Measurements from ENCODE around the gene TFF1.

The TFF1 gene

DNA sequence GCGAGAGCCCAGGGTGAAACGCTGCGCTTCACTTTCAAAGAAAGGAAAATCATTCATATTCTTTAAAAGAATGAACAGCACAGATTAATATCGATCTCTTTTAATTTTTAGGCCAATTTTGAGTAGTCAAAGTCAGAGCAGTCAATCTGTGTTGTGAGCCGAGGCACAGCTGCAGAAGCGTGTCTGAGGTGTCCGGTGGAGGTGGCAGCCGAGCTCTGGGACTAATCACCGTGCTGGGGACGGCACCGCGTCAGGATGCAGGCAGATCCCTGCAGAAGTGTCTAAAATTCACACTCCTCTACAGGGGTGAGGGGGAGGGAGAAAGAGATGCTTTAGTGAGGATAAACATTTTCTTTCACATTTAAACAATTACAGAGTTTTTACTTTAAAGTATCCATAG, 4.1 kb downstream of the TFF1 start:
- no peak overlapping the region for H2BK15ac ChIP-seq (ENCODE audit: low read depth, poor library complexity, severe bottlenecking)
- H3K14ac ChIP-seq (ENCODE audit: low read length in 2 of 2) = no peak overlapping the region
- no peak overlapping the region for H4K91ac ChIP-seq (ENCODE audit: low read length)
- DNase-seq = no peak
- no peak overlapping the region for H2BK12ac ChIP-seq (ENCODE audit: low read length in 2 of 2)
- H2BK120ac ChIP-seq (ENCODE audit: low read depth, low read length) = no peak overlapping the region
- H3K27me3 ChIP-seq (ENCODE audit: control insufficient read depth in 1 of 2, insufficient read depth in 1 of 2, low read length in 2 of 2) = peaks cover 29 to 38% of the 10 kb centered on the region in 2 experiments
- H3K4me2 ChIP-seq (ENCODE audit: low read length, poor library complexity, severe bottlenecking) = no peak overlapping the region
- H3K18ac ChIP-seq (ENCODE audit: low read depth in 1 of 2, low read length in 2 of 2) = no peak overlapping the region
- H2AK5ac ChIP-seq (ENCODE audit: low read length, severe bottlenecking) = no peak overlapping the region
- H3K79me1 ChIP-seq (replicated peaks; ENCODE audit: low read length, poor library complexity, severe bottlenecking) = no peaks in the 10 kb centered on the region
- no peak overlapping the region for H4K8ac ChIP-seq (ENCODE audit: low read length)
- H2AFZ ChIP-seq (ENCODE audit: low read depth, low read length) = no peak overlapping the region
- no peak overlapping the region for H3K9ac ChIP-seq (ENCODE audit: low read length)
- no peak overlapping the region for H3K4ac ChIP-seq (ENCODE audit: low read depth in 1 of 2, low read length in 2 of 2)
- peaks cover 2% of the 10 kb centered on the region for H3K4me1 ChIP-seq (ENCODE audit: control insufficient read depth, insufficient read depth, low read depth, low read length)
- no peak overlapping the region for H3K4me3 ChIP-seq (ENCODE audit: insufficient read depth in 1 of 2, low read depth in 1 of 2, low read length in 2 of 2)
- no peak overlapping the region for H3K27ac ChIP-seq (ENCODE audit: low read length, poor library complexity, severe bottlenecking)
- H3K36me3 ChIP-seq (ENCODE audit: control insufficient read depth in 1 of 2, insufficient read depth in 2 of 2, low read depth in 1 of 2, low read length in 2 of 2) = no peaks in the 10 kb centered on the region
- WGBS = 86% methylated on average over 6 of the region's 12 CpGs
- H3K9me3 ChIP-seq (ENCODE audit: control insufficient read depth, low read length) = peaks cover 8% of the 10 kb centered on the region
- H2BK5ac ChIP-seq (ENCODE audit: low read depth, low read length, poor library complexity, severe bottlenecking) = no peak overlapping the region
- no peak overlapping the region for H3K23ac ChIP-seq (ENCODE audit: low read length in 2 of 2)

DNA sequence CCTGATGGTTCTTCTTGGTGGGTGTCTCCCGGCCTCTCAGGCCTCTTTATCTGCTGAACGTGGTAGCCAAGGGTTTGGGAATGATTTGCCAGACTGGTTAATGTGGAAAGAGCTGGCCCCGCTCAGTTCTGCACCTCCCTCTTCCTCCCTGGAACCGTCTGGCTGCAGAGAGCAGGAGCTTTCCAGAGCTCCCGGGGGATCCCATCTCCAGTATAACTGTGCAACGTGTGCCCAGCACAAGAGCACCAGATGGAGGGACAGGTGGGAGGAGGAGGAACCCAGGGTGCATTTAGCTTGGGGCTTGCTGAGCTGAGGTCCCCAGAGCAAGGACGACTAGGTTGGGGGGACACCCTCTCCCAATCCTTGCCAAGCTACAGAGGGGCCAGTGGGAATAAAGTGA, 5.0 kb downstream of the TFF1 start:
- WGBS = 72% methylated on average over 6 of the region's 7 CpGs
- Histone ChIP-seq H4K91ac (ENCODE audit: low read length) (no peak overlapping the region), H3K27me3 (ENCODE audit: control insufficient read depth in 1 of 2, insufficient read depth in 1 of 2, low read length in 2 of 2) (peaks cover 35 to 37% of the 10 kb centered on the region in 2 experiments), H3K9ac (ENCODE audit: low read length) (no peak overlapping the region), H2BK15ac (ENCODE audit: low read depth, poor library complexity, severe bottlenecking) (no peak overlapping the region), H2BK120ac (ENCODE audit: low read depth, low read length) (no peak overlapping the region), H3K14ac (ENCODE audit: low read length in 2 of 2) (no peak overlapping the region), H3K4ac (ENCODE audit: low read depth in 1 of 2, low read length in 2 of 2) (no peak overlapping the region), H3K9me3 (ENCODE audit: control insufficient read depth, low read length) (peaks cover 8% of the 10 kb centered on the region), H3K79me1 (replicated peaks; ENCODE audit: low read length, poor library complexity, severe bottlenecking) (no peaks in the 10 kb centered on the region), H2AK5ac (ENCODE audit: low read length, severe bottlenecking) (no peak overlapping the region), H3K36me3 (ENCODE audit: control insufficient read depth in 1 of 2, insufficient read depth in 2 of 2, low read depth in 1 of 2, low read length in 2 of 2) (no peaks in the 10 kb centered on the region), H2BK5ac (ENCODE audit: low read depth, low read length, poor library complexity, severe bottlenecking) (no peak overlapping the region), H3K27ac (ENCODE audit: low read length, poor library complexity, severe bottlenecking) (no peak overlapping the region), H3K4me2 (ENCODE audit: low read length, poor library complexity, severe bottlenecking) (no peak overlapping the region), H2AFZ (ENCODE audit: low read depth, low read length) (no peak overlapping the region), H3K4me1 (ENCODE audit: control insufficient read depth, insufficient read depth, low read depth, low read length) (peaks cover 2% of the 10 kb centered on the region), H3K18ac (ENCODE audit: low read depth in 1 of 2, low read length in 2 of 2) (no peak overlapping the region), H3K4me3 (ENCODE audit: insufficient read depth in 1 of 2, low read depth in 1 of 2, low read length in 2 of 2) (no peak overlapping the region), H4K8ac (ENCODE audit: low read length) (no peak overlapping the region), H3K23ac (ENCODE audit: low read length in 2 of 2) (no peak overlapping the region), H2BK12ac (ENCODE audit: low read length in 2 of 2) (no peak overlapping the region)
- DNase-seq = no peak

DNA sequence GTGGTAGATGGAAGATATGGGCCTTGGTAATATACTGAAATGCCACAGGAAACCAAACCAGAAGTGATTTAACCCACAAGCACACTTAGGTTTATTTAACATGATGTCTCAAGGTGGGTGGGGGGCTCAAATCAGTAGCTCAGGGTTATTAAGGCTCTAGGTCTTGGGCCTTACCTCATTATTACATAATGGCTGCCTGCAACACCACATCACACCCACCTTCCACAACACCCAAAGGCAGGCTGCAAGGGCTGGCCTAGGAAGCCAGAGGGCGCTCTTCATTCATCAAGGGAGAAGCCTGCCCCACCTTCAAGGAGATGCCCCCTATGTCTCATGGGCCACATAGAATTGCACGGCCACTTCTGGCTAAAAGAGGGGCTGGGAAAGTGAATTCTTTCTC, 6.0 kb downstream of the TFF1 start:
- Histone ChIP-seq H2AFZ (ENCODE audit: low read depth, low read length) (no peak overlapping the region), H3K9me3 (ENCODE audit: control insufficient read depth, low read length) (peaks cover 8% of the 10 kb centered on the region), H2BK5ac (ENCODE audit: low read depth, low read length, poor library complexity, severe bottlenecking) (no peak overlapping the region), H2BK12ac (ENCODE audit: low read length in 2 of 2) (no peak overlapping the region), H3K4ac (ENCODE audit: low read depth in 1 of 2, low read length in 2 of 2) (no peak overlapping the region), H3K4me3 (ENCODE audit: insufficient read depth in 1 of 2, low read depth in 1 of 2, low read length in 2 of 2) (no peak overlapping the region), H3K79me1 (replicated peaks; ENCODE audit: low read length, poor library complexity, severe bottlenecking) (no peaks in the 10 kb centered on the region), H4K8ac (ENCODE audit: low read length) (no peak overlapping the region), H3K4me2 (ENCODE audit: low read length, poor library complexity, severe bottlenecking) (no peak overlapping the region), H2AK5ac (ENCODE audit: low read length, severe bottlenecking) (no peak overlapping the region), H3K14ac (ENCODE audit: low read length in 2 of 2) (no peak overlapping the region), H3K27me3 (ENCODE audit: control insufficient read depth in 1 of 2, insufficient read depth in 1 of 2, low read length in 2 of 2) (peaks cover 31 to 32% of the 10 kb centered on the region in 2 experiments), H3K23ac (ENCODE audit: low read length in 2 of 2) (no peak overlapping the region), H2BK120ac (ENCODE audit: low read depth, low read length) (no peak overlapping the region), H3K27ac (ENCODE audit: low read length, poor library complexity, severe bottlenecking) (no peak overlapping the region), H3K4me1 (ENCODE audit: control insufficient read depth, insufficient read depth, low read depth, low read length) (peaks cover 2% of the 10 kb centered on the region), H2BK15ac (ENCODE audit: low read depth, poor library complexity, severe bottlenecking) (no peak overlapping the region), H3K36me3 (ENCODE audit: control insufficient read depth in 1 of 2, insufficient read depth in 2 of 2, low read depth in 1 of 2, low read length in 2 of 2) (no peaks in the 10 kb centered on the region), H3K18ac (ENCODE audit: low read depth in 1 of 2, low read length in 2 of 2) (no peak overlapping the region), H4K91ac (ENCODE audit: low read length) (no peak overlapping the region), H3K9ac (ENCODE audit: low read length) (no peak overlapping the region)
- no peak for DNase-seq
- WGBS = 60% methylated on average over 2 of the region's 2 CpGs

DNA sequence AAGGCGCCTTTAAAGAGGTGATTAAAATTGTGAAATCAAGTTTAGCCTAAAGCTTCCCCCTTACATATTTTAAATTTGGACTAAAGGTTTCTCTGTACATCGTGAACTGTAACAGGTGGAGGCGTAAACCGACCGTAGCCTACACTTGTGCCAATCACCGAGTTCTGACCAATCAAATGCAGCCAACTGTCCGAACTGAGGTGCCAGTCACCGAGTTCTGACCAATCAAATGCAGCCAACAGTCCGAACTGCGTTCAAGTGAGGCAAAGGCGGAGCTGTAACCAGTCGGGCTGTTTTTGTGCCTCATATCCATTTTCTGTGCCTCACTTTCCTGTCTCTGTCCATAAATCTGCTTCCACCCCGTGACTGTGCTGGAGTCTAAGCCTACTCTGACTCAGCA, 7.4 kb downstream of the TFF1 start:
- Histone ChIP-seq H3K79me1 (replicated peaks; ENCODE audit: low read length, poor library complexity, severe bottlenecking) (no peaks in the 10 kb centered on the region), H3K27ac (ENCODE audit: low read length, poor library complexity, severe bottlenecking) (no peak overlapping the region), H3K14ac (ENCODE audit: low read length in 2 of 2) (no peak overlapping the region), H2BK12ac (ENCODE audit: low read length in 2 of 2) (no peak overlapping the region), H3K36me3 (ENCODE audit: control insufficient read depth in 1 of 2, insufficient read depth in 2 of 2, low read depth in 1 of 2, low read length in 2 of 2) (no peaks in the 10 kb centered on the region), H3K4me2 (ENCODE audit: low read length, poor library complexity, severe bottlenecking) (no peak overlapping the region), H3K4me1 (ENCODE audit: control insufficient read depth, insufficient read depth, low read depth, low read length) (peaks cover 2% of the 10 kb centered on the region), H4K91ac (ENCODE audit: low read length) (no peak overlapping the region), H4K8ac (ENCODE audit: low read length) (no peak overlapping the region), H2BK15ac (ENCODE audit: low read depth, poor library complexity, severe bottlenecking) (no peak overlapping the region), H3K23ac (ENCODE audit: low read length in 2 of 2) (no peak overlapping the region), H3K4ac (ENCODE audit: low read depth in 1 of 2, low read length in 2 of 2) (no peak overlapping the region), H3K27me3 (ENCODE audit: control insufficient read depth in 1 of 2, insufficient read depth in 1 of 2, low read length in 2 of 2) (peaks cover 23 to 27% of the 10 kb centered on the region in 2 experiments), H3K9ac (ENCODE audit: low read length) (no peak overlapping the region), H2BK120ac (ENCODE audit: low read depth, low read length) (no peak overlapping the region), H2BK5ac (ENCODE audit: low read depth, low read length, poor library complexity, severe bottlenecking) (no peak overlapping the region), H3K9me3 (ENCODE audit: control insufficient read depth, low read length) (peaks cover 13% of the 10 kb centered on the region), H2AFZ (ENCODE audit: low read depth, low read length) (no peak overlapping the region), H2AK5ac (ENCODE audit: low read length, severe bottlenecking) (no peak overlapping the region), H3K18ac (ENCODE audit: low read depth in 1 of 2, low read length in 2 of 2) (no peak overlapping the region), H3K4me3 (ENCODE audit: insufficient read depth in 1 of 2, low read depth in 1 of 2, low read length in 2 of 2) (no peak overlapping the region)
- 78% methylated on average over 13 of the region's 13 CpGs for WGBS
- no peak for DNase-seq
